HG02885 (cell line): Measurements from ENCODE around the gene TSPAN9.
"Not testable (repeated sequence)": the region's sequence is repeated elsewhere in the genome, so short reads cannot be mapped to it uniquely, and the experiment has no call there.

ENCODE experiments used
- ATAC-seq: cut with Tn5 transposase; IDR thresholded peaks from one replicate; pipeline ENCODE4 v1.9.1; 2021; ENCODE audit warnings: mild to moderate bottlenecking; ENCODE audit not compliant: unreplicated experiment, poor library complexity

TSPAN9 gene

GRCh38 chr12:3043406-3043805 lies 33.8 kb upstream of the TSPAN9 start:
- no peak for ATAC-seq

GRCh38 chr12:3044141-3044630 lies 33.0 kb upstream of the TSPAN9 start:
- ATAC-seq, result no peak

GRCh38 chr12:3045494-3045893 lies 31.7 kb upstream of the TSPAN9 start:
- ATAC-seq, result no peak

- no peak for ATAC-seq
Observed at GRCh38 chr12:3045989-3046388, 31.2 kb upstream of the TSPAN9 start.

GRCh38 chr12:3046441-3047200 lies 30.6 kb upstream of the TSPAN9 start:
- no peak for ATAC-seq

GRCh38 chr12:3047961-3048360 lies 29.2 kb upstream of the TSPAN9 start:
- ATAC-seq, result no peak

GRCh38 chr12:3048540-3048939 lies 28.6 kb upstream of the TSPAN9 start:
- no peak for ATAC-seq

- no peak for ATAC-seq
Observed at GRCh38 chr12:3049176-3049575, 28.0 kb upstream of the TSPAN9 start.

- ATAC-seq, result no peak
Observed at GRCh38 chr12:3049611-3050249, 27.4 kb upstream of the TSPAN9 start.

GRCh38 chr12:3054374-3054773 lies 22.8 kb upstream of the TSPAN9 start:
- no peak for ATAC-seq

- no peak for ATAC-seq
Observed at GRCh38 chr12:3055026-3055703, 22.0 kb upstream of the TSPAN9 start.

GRCh38 chr12:3055704-3056467 lies 21.3 kb upstream of the TSPAN9 start:
- no peak for ATAC-seq

- no peak for ATAC-seq
Observed at GRCh38 chr12:3061059-3061458, 16.1 kb upstream of the TSPAN9 start.

- ATAC-seq, result no peak
Observed at GRCh38 chr12:3061501-3062215, 15.5 kb upstream of the TSPAN9 start.

GRCh38 chr12:3065300-3065699 lies 11.9 kb upstream of the TSPAN9 start:
- ATAC-seq, result no peak

- not testable (repeated sequence) for ATAC-seq
Observed at GRCh38 chr12:3065846-3066245, 11.3 kb upstream of the TSPAN9 start.

- ATAC-seq, result no peak
Observed at GRCh38 chr12:3069714-3070113, 7.5 kb upstream of the TSPAN9 start.

GRCh38 chr12:3071107-3071506 lies 6.1 kb upstream of the TSPAN9 start:
- ATAC-seq, result no peak

GRCh38 chr12:3071710-3072109 lies 5.5 kb upstream of the TSPAN9 start:
- no peak for ATAC-seq
